NT2/D1 (cell line): ENCODE results near the gene PLXNA2.

Experiments used
- SUZ12 ChIP-seq: IDR thresholded peaks from 2 replicates; pipeline ENCODE4 v1.6.1; 2011; ENCODE audit not compliant: insufficient read length, insufficient read depth; ENCODE audit errors: extremely low read depth
- ZNF274 ChIP-seq: IDR thresholded peaks from 2 replicates; pipeline ENCODE4 v1.6.1; 2011; ENCODE audit warnings: mild to moderate bottlenecking, low read depth, low read length

DNA sequence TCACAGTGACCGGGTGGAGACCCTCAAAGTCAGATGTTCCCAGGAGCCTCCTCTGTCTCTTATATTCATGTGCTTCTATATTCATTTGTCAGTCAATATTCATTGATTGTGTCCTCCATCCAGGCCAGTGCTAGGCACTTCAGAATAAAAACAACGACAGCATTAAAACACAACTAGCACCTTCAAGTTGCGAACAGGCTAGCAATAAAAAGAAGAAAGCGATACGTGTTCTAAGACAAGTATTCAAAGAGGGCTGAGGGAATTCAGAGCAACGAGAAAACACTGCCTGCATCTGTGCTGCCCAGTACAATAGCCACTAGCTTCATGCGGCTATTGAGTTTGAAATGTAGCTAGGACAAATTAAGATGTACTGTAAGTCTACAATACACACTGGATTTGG is 138.0 kb downstream of the PLXNA2 start:
- TF ChIP-seq SUZ12 (no peak), ZNF274 (no peak)
